Measurements from ENCODE around the gene ALK. TPM values are rescaled to one million over a fixed set of nuclear protein-coding genes. Genes with fewer than 3 reads are reported as not detected.

ALK gene
- total RNA-seq, 1 experiment from 2014 or later: not detected

GRCh38 chr2:29715655-29716054 lies 205.7 kb downstream of the ALK start:
- no peak overlapping the region for H4K91ac ChIP-seq (ENCODE audit: insufficient read length, low read depth, low read length)
- H3K4ac ChIP-seq (ENCODE audit: low read depth, low read length): no peak overlapping the region
- H2BK120ac ChIP-seq (ENCODE audit: low read depth, low read length, poor library complexity, severe bottlenecking): no peak overlapping the region
- Mint-ChIP-seq H3K4me1 (peaks cover 31% of the 10 kb centered on the region in 2 experiments), H3K27ac (no peak overlapping the region), H3K4me3 (no peak overlapping the region), H3K36me3 (ENCODE audit: insufficient read depth in 1 of 3, low read depth in 3 of 3) (no peaks in the 10 kb centered on the region), H3K9me3 (no peaks in the 10 kb centered on the region; a peak in 2 of 5 replicates), H3K27me3 (ENCODE audit: low read depth) (peaks cover 1% of the 10 kb centered on the region; the same call in 1 of the 2 replicates)
- no peak overlapping the region for H3K23ac ChIP-seq (ENCODE audit: insufficient read length, low read depth, low read length)
- no peak overlapping the region for H3K56ac ChIP-seq (ENCODE audit: insufficient read length, low read depth, low read length)
- H3K79me2 ChIP-seq (ENCODE audit: insufficient read depth, low read length): no peaks in the 10 kb centered on the region
- no peak overlapping the region for H3K9ac ChIP-seq (ENCODE audit: extremely low read depth, insufficient read length, low read length)
- H3K9me3 ChIP-seq (ENCODE audit: control insufficient read depth, low read depth, low read length): no peaks in the 10 kb centered on the region
- H3K79me1 ChIP-seq (ENCODE audit: insufficient read depth, low read depth, low read length, poor library complexity, severe bottlenecking): no peaks in the 10 kb centered on the region
- H2BK15ac ChIP-seq (ENCODE audit: low read depth, low read length): no peak overlapping the region
- no peak overlapping the region for H3K27ac ChIP-seq (ENCODE audit: insufficient read length, low read depth, low read length)
- H2AK5ac ChIP-seq (ENCODE audit: insufficient read length, low read length): no peak overlapping the region
- H2BK20ac ChIP-seq (ENCODE audit: low read depth, low read length, poor library complexity, severe bottlenecking): no peak overlapping the region
- DNase-seq: no peak
- H2BK5ac ChIP-seq (ENCODE audit: insufficient read length, low read length): no peak overlapping the region
- TF ChIP-seq, protein P1, sequence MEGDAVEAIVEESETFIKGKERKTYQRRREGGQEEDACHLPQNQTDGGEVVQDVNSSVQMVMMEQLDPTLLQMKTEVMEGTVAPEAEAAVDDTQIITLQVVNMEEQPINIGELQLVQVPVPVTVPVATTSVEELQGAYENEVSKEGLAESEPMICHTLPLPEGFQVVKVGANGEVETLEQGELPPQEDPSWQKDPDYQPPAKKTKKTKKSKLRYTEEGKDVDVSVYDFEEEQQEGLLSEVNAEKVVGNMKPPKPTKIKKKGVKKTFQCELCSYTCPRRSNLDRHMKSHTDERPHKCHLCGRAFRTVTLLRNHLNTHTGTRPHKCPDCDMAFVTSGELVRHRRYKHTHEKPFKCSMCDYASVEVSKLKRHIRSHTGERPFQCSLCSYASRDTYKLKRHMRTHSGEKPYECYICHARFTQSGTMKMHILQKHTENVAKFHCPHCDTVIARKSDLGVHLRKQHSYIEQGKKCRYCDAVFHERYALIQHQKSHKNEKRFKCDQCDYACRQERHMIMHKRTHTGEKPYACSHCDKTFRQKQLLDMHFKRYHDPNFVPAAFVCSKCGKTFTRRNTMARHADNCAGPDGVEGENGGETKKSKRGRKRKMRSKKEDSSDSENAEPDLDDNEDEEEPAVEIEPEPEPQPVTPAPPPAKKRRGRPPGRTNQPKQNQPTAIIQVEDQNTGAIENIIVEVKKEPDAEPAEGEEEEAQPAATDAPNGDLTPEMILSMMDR (conservative IDR thresholded peaks at IDR 0.05): no peak
- peaks cover 17% of the 10 kb centered on the region; the same call in 1 of the 2 replicates for H3K4me1 ChIP-seq (ENCODE audit: insufficient read depth, low read length)
- no peak overlapping the region for H2BK12ac ChIP-seq (ENCODE audit: insufficient read length, low read depth, low read length)
- no peak overlapping the region for H3K18ac ChIP-seq (ENCODE audit: insufficient read length, low read depth, low read length)
- H3K23me2 ChIP-seq (ENCODE audit: insufficient read length, low read depth, low read length, poor library complexity, severe bottlenecking): no peaks in the 10 kb centered on the region
- no peak overlapping the region for H3K14ac ChIP-seq (ENCODE audit: insufficient read depth, low read length)
- no peak overlapping the region for H3T11ph ChIP-seq (ENCODE audit: low read length)
- no CpG with 5 or more reads among the region's 3 CpGs for WGBS (ENCODE audit: extremely low coverage, insufficient read length, low lambda C conversion rate)
- H3K4me2 ChIP-seq (ENCODE audit: insufficient read depth, insufficient read length, low read length): no peak overlapping the region
- no peak overlapping the region for H4K8ac ChIP-seq (replicated peaks; ENCODE audit: insufficient read length, low read depth, low read length)
- H4K5ac ChIP-seq (ENCODE audit: insufficient read length, low read depth, low read length): no peak overlapping the region
- no peak overlapping the region for H2AFZ ChIP-seq (ENCODE audit: low read length)
- H3K27me3 ChIP-seq (ENCODE audit: insufficient read depth, low read length): no peaks in the 10 kb centered on the region
- no peaks in the 10 kb centered on the region for H4K20me1 ChIP-seq (ENCODE audit: control insufficient read depth, insufficient read depth, insufficient read length)
